ENCODE measurements around the gene AGPAT1. TPM values are rescaled to one million over a fixed set of nuclear protein-coding genes. Genes with fewer than 3 reads are reported as not detected.
A peak's percentile ranks its signal among the peaks of the same experiment; 100 is the strongest.

Gene AGPAT1
- total and polyA plus RNA-seq, 2 of the 13 experiments (the other 11 are each of a cell fraction or from before 2014, with no cell fraction given): 51.3 to 139 TPM

GRCh38 chr6:32195902-32196681, 20.2 kb upstream of the AGPAT1 start (continued):
- TF ChIP-seq BCLAF1 (IDR thresholded peaks at IDR 0.05) (no peak), REL (CRISPR knock-in tag; conservative IDR thresholded peaks at IDR 0.05) (peak; percentile 79; the same call in 1 of the 2 replicates), SNAPC5 (CRISPR knock-in tag; IDR thresholded peaks at IDR 0.05; ENCODE audit: borderline replicate concordance) (no peak), ZNF652 (CRISPR knock-in tag; IDR thresholded peaks at IDR 0.05; ENCODE audit: borderline replicate concordance, low read depth) (no peak; the same call in 1 of the 2 replicates), ZNF512 (CRISPR knock-in tag; IDR thresholded peaks at IDR 0.05) (0 out of 2 replicates have a peak, but pooled peaks have one; percentile 70), ZNF660 (CRISPR knock-in tag; IDR thresholded peaks at IDR 0.05; ENCODE audit: borderline replicate concordance, low read depth) (no peak), KLF13 (CRISPR knock-in tag; IDR thresholded peaks at IDR 0.05) (0 out of 2 replicates have a peak, but pooled peaks have one; percentile 55), DR1 (CRISPR knock-in tag; IDR thresholded peaks at IDR 0.05) (peak; percentile 24; the same call in 1 of the 2 replicates), ZNF33A (CRISPR knock-in tag; IDR thresholded peaks at IDR 0.05; ENCODE audit: borderline replicate concordance) (no peak), NR2F1 (CRISPR knock-in tag; IDR thresholded peaks at IDR 0.05) (no peak), MBNL3 (CRISPR knock-in tag; conservative IDR thresholded peaks at IDR 0.05) (no peak), ZNF124 (CRISPR knock-in tag; IDR thresholded peaks at IDR 0.05) (0 out of 2 replicates have a peak, but pooled peaks have one; percentile 88), POLR2AphosphoS5 (IDR thresholded peaks at IDR 0.05; ENCODE audit: low read depth, low read length) (peak; percentile 96), ZSCAN9 (CRISPR knock-in tag; IDR thresholded peaks at IDR 0.05; ENCODE audit: borderline replicate concordance) (peak; percentile 72; the same call in 1 of the 2 replicates), NR3C1 (CRISPR knock-in tag; IDR thresholded peaks at IDR 0.05) (no peak), DNMT1 (CRISPR knock-in tag; IDR thresholded peaks at IDR 0.05) (0 out of 2 replicates have a peak, but pooled peaks have one; percentile 40)
- TF ChIP-seq, protein P1, sequence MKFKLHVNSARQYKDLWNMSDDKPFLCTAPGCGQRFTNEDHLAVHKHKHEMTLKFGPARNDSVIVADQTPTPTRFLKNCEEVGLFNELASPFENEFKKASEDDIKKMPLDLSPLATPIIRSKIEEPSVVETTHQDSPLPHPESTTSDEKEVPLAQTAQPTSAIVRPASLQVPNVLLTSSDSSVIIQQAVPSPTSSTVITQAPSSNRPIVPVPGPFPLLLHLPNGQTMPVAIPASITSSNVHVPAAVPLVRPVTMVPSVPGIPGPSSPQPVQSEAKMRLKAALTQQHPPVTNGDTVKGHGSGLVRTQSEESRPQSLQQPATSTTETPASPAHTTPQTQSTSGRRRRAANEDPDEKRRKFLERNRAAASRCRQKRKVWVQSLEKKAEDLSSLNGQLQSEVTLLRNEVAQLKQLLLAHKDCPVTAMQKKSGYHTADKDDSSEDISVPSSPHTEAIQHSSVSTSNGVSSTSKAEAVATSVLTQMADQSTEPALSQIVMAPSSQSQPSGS (CRISPR knock-in tag; IDR thresholded peaks at IDR 0.05): peak; percentile 81
- TF ChIP-seq, protein P2, sequence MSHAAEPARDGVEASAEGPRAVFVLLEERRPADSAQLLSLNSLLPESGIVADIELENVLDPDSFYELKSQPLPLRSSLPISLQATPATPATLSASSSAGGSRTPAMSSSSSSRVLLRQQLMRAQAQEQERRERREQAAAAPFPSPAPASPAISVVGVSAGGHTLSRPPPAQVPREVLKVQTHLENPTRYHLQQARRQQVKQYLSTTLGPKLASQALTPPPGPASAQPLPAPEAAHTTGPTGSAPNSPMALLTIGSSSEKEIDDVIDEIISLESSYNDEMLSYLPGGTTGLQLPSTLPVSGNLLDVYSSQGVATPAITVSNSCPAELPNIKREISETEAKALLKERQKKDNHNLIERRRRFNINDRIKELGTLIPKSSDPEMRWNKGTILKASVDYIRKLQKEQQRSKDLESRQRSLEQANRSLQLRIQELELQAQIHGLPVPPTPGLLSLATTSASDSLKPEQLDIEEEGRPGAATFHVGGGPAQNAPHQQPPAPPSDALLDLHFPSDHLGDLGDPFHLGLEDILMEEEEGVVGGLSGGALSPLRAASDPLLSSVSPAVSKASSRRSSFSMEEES (CRISPR knock-in tag; IDR thresholded peaks at IDR 0.05): peak; percentile 25
- TF ChIP-seq, protein P3, sequence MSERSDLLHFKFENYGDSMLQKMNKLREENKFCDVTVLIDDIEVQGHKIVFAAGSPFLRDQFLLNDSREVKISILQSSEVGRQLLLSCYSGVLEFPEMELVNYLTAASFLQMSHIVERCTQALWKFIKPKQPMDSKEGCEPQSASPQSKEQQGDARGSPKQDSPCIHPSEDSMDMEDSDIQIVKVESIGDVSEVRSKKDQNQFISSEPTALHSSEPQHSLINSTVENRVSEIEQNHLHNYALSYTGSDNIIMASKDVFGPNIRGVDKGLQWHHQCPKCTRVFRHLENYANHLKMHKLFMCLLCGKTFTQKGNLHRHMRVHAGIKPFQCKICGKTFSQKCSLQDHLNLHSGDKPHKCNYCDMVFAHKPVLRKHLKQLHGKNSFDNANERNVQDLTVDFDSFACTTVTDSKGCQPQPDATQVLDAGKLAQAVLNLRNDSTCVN (CRISPR knock-in tag; IDR thresholded peaks at IDR 0.05; ENCODE audit: borderline replicate concordance): peak; percentile 27; the same call in 1 of the 2 replicates
